Activated T-cell treated with anti-CD3 and anti-CD28 coated beads for 24 hours (primary cell): ENCODE results near the gene UBN1.
"Not testable (repeated sequence)": the region's sequence is repeated elsewhere in the genome, so short reads cannot be mapped to it uniquely, and the experiment has no call there.

Experiments
- DNase-seq: peaks from one replicate; pipeline ENCODE4 v3.0.0-alpha.2; 2020; ENCODE audit warnings: low read depth

UBN1 gene

DNA sequence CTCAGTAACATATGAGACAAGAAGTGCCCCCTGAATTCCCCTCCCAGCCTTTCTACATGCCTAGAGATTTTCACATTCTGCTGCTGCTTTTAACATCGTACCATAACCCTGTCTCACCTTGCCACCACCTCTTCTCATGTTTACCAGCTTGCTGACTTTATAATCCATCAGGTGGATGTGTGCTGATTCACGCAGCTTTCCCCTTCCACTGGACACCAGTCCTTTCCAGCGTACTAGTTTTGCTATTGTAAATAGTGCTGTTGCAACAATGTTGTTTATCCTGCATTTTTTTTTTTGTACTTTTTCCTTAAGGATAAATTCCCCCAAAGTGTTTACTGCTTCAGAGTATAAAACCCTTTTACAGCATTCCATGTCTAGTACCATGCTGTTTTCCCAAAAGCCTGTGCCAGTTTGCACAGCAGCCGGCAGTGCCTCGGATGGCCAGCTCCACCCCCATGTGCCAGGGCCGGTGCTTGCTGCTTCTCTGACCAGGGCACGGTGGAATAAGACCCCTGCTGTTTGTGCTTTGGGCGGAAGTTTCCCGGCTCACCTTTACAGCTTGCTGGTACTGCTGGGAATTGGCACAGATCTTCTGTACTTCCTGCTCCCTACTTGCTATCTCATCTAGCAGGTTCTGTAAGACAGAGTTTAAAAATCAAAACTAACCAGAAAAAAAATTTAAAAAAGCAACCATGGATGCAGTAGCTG is 41.3 kb downstream of the UBN1 start:
- no peak for DNase-seq

DNA sequence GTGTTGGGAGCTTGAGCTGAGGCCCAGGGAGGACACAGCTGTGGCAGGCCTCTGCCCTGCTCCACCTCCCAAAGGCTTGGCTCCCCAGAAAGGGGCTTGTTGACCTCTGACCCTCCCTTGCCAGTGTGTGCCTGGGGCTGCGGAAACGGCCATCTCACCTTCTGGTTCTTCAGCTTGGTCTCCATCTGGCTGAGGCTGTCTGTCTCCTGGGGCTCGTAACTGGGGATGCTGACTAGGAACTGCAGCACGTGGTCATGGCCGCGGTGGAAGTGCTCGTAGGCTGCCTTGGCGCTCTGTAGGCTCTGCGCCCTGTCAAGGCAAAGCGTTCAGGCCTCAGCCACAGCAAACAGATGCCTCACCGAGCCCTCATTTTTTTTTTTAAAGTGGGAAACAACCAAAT is 42.7 kb downstream of the UBN1 start:
- no peak for DNase-seq

- DNase-seq, result no peak
These were observed 43.4 kb downstream of the UBN1 start for GRCh38 chr16:4890686-4891085.

DNA sequence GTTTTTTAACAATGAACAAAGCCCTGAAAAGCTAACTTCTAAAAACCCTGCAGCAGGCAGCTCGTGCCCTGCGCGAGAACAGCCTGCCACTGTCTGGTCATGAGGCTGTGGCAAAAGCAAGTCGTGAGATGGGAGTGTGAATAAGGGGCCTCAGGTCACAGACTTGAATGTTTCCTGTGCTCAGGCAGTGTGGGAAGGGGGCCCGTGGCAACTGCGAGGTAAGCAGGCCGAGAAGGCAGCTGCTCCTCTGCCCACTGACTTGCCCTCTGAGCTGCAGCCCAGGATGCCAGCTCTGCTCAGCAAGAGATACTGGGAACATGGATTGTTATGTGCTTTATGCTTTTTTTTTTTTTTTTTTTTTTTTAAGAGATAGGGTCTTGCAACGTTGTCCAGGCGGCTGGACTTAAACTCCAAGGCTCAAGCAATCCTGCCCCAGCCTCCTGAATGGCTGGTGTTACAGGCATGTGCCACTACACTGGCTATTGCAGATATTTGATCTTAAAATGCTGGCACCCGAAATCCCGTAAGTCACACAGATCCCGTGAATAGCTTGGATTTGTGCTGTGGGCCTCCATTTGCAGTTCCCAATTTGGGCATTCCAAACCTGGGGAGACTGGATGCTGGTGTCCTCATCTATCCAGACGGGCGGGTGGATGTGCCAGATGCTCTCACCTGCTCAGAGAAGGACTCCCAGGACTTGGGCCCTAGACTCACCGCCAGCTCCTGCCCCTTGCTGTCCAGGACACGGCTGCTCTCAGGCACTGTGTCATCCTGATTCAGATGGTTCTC is 44.0 kb downstream of the UBN1 start:
- DNase-seq, result no peak

DNA sequence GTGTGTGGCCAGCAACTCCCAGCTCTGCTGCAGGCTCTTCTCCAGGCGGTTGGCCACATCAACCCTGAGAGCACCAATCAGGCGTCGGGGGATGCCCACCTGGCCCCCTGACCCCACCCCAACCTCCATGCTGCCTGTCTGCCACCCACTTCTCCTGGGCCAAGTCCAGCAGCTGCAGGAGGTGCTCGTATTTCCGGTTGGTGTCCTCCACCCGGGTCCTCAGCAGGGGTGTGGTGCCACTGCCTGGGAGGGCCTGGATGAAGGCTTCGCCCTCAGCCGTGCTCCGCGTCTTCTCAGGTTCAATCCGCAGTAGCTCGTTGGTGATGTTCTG is 44.6 kb downstream of the UBN1 start:
- DNase-seq, result no peak

DNA sequence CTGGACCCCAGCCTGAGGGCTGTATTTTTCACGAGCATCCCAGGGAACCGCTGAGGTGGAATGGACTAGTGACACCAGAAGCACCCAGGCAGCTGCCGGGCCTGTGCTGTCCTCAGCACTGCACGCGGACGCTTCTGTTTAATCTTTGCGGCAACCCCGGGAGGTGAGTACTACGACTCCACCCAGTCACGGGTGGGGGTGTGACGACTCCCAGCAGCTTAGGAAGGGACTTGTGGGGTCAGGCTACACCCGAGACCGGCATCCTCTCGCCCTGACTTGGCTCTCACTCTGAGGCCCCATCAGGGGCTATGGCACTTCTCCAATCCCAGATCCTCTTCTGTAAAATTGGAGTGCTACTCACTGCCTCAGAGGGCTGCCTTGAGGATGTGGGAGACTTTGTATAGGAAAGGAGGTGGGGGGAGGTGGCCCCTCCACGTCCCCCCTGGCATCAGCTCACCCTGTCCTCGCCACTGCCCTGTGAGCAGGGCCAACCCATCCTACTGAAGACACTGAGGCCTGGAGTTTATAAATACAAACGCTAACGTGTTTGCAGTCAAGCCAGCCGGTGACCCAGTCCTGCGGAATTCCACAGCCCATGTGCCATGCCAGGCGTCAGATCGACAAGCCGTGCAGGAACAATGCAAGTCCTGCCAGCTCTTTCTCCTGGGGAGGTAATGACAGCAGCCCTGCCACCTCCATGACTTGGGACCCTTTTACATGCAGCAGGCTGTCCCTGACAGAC is 45.3 kb downstream of the UBN1 start:
- DNase-seq, result no peak

GRCh38 chr16:4893103-4893862 is 46.0 kb downstream of the UBN1 start:
- DNase-seq, result no peak

DNA sequence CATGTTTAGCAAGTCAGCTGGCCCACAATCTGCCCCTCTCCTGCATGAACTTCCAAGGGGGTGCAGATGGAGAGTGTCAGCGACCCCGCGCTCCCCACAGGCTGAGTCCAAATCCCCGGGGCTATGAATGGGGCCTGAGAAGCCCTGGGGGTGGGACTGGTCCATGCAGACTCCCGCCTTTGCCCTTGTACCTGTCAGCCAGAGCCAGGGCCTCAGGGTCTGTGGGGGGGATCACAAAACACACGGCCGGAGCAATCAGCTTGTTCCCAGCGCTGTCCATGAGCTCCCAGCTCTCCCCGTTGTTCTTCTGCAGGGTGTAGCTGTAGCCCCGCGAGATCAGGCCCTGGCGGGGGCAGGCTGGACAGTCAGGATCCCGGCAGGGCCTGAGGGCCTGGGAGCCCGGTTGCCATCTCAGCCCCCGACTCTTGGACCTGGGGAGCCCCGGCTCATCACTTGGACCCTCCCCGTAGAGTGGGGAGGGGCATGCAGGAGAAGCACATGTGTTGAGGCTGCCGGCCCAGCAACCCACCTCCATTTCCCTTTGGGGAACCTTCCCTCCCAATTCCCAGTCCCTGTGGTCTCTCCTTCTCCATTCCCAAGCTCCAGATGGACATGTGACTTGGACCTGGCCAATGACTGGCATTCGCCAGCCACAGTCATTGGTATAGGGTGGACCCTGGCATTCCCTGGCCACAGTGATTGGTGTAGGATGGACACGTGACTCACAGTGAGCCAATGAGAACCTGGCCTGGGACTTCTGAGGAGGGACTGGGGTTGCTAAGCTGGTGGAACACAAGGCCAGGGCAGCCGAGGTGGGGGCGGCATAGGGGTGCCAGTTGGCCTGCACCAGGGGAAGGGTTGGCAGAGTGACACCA is 47.2 kb downstream of the UBN1 start:
- DNase-seq, result no peak

DNA sequence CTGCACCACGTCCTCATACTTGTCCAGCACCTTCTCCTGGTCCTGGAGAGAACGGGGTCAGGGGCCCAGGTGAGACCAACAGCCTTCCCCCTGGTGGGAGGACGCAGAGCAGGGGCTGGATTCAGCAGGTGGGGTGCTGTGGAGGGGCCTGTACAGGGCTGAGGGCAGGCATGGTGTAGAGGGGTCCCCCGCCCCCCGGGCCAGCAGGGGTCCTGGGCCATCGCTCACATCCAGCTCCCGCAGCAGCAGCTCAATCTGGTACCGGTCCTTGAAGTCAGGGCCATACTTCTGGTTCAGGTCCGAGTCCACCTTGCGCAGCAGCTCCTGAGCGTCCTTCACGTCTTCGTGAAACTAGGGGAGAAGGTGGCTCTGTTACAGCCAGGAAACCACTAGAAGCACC is 48.1 kb downstream of the UBN1 start:
- DNase-seq, result no peak

DNA sequence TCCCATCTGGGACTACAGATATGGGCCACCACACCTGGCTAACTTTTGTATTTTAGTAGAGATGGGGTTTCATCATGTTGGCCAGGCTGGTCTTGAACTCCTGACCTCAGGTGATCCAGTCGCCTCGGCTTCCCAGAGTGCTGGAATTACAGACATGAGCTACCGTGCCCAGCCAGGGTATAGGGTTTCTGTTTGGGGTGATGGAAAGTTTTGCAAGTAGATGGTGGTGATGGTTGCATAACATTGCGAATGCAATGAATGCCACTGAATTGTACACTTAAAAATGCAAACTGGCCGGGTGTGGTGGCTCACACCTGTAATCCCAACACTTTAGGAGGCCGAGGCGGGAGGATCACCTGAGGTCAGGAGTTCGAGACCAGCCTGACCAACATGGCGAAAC is 49.5 kb downstream of the UBN1 start:
- DNase-seq, result not testable (repeated sequence)

- DNase-seq, result no peak
These were observed 50.0 kb downstream of the UBN1 start for GRCh38 chr16:4897328-4897727.

DNA sequence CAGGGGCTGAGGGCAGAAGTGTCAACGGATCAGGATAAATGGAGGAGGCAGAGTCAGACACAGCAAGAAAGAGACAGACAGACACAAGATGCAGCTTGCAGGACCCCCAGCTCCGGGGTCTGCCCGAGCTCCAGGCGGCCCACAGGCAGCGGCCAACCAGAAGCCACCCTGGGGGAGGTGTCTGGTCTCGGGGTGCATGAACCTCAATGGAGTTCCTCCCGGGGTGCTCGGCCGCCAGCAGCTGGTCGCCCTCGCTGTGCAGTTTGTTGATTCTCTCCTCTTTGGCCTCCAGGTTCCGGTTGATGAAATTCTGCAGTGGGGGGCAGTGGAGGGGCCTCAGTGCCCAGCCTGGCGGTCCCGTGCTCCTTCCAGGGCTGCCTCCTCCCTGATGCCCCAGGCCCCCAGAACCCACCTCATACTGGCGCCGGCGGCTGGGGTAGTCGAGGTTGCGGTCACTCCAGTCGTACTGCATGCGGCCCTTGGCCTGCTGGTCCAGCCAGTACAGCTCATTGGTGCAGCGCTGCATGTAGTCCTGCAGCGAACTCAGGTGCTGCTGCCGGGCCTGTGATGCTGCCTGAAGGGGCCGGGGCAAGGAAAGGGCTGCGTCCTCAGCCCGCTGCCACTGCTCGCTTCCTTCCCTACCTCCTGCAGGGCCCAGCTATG is 51.7 kb downstream of the UBN1 start:
- no peak for DNase-seq

- no peak for DNase-seq
These were observed 52.2 kb downstream of the UBN1 start for GRCh38 chr16:4899474-4899846.

DNA sequence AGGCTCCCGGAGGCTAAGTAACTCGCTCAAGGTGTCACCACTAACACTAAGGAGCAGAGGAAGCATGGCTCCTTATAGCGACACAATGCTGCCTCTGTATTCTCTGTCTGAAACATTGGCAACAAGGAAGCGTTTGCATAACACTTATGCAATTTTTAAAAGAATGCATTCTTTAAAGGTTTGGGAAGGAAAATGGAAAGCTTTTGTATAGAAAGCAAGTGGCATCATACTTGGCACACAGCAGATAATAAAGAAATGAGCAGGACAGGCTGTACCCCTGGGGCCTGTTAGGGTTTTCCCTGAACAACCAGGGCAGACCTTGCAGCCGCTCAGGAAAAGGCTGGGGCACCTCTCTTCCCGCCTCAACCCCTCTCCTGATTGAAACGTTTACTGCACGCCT is 52.8 kb downstream of the UBN1 start:
- DNase-seq, result no peak

DNA sequence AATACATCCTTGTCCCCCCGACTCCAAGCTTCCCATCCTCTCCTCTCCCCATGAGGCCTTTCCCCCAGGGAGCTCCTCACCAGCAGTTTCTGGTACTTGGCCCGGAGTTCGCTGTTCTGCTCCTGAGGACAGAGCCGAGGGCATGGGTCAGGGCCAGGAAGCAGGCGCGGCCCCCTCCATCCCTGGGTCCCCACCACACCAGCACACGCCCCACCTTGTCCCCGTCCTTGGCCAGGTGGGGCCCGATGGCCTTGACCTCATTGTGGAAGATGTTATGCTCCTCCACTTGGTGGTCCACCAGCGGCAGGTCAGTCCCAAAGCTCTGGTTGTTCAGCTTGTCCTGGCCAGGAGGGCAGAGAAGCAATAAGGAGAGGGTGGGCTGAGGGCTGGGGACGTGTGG is 53.5 kb downstream of the UBN1 start:
- DNase-seq, result no peak

GRCh38 chr16:4902038-4902437 is 54.8 kb downstream of the UBN1 start:
- DNase-seq, result no peak

DNA sequence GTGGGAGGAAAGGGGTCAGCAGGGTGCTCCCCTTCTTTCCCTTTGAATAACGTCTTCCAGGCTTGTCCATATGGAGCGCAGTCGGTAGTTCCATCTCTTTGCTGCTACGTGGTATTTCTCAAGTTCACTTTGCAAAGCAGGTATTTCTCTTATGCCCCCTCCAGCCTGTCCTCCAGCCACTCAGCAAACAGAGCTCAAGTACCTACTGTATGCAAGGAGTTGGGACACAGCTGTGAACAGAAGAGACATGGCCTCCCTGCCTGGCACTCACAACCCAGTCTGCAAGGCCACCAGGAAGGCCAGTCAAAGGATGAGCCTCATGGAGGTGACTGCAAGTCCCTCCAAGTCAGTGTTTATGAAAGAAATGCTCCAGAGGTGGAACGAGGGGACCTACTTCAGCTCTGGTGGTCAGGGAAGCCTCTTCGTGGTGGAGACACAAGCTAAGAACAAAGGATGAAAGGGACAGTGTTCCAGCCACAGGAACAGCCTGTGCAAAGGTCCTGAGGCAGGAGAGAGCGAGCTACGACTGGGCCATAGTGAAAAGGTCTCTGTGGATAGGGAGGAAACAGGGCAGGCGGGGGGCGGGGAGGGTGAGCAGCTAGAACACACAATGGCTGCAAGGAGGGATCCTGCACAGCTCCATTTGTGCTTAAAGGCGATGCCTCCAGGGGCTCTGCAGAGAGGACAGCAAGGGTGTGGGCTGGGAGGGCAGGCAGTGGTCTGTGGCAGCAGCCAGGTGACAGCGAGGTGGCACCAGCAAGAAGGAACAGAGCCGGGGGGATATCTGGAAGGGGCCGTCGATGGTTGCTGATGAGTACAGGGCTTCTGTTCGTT is 57.0 kb downstream of the UBN1 start:
- DNase-seq, result no peak

GRCh38 chr16:4904942-4905615 is 57.8 kb downstream of the UBN1 start:
- no peak for DNase-seq

DNA sequence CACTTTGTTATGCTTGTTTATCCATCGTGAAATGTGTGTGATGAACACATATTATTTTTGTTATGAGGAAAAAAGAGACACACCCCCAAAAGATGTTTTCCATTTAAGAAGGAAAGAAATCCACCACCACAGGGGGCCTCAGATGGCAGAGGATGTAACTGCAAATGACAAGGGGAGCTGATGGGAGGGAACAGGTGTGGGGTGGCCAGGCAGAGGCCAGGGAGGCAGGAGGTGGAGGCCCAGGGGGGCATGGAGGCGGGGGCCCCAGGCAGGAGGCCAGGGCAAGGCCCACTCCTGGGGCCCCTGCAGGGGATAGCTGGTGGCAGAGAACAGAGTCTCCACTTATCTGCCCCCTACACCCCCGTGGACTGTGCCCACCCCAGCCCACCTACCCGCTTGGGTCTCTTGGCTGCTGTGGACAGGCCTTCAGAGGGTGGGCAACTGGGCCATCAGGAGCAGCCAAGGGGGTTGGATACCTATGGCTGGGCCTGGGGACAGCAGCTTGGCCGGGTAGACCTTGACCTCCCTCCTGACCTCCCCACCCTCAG is 61.6 kb downstream of the UBN1 start:
- no peak for DNase-seq
